Measurements from ENCODE around the gene UGT1A10. TPM values are rescaled to one million over a fixed set of nuclear protein-coding genes. Genes with fewer than 3 reads are reported as not detected.
"Not testable (repeated sequence)": the region's sequence is repeated elsewhere in the genome, so short reads cannot be mapped to it uniquely, and the experiment has no call there.

UGT1A10 gene
- not detected in 2 replicates for total RNA-seq (ENCODE audit: low replicate concordance)
- long read RNA-seq: 0 reads

GRCh38 chr2:233636306-233636705 lies at the start of gene UGT1A10:
UGT1A10 (plus strand) TSS chr2:233636448; CDS start chr2:233636523, 75 bp downstream.
- not testable (repeated sequence) for H3K9me3 Mint-ChIP-seq; H3K4me3 Mint-ChIP-seq; H3K27ac Mint-ChIP-seq; H3K36me3 Mint-ChIP-seq; DNase-seq (ENCODE audit: extremely low spot score, unreplicated experiment); H3K4me1 Mint-ChIP-seq (ENCODE audit: unreplicated experiment)
- H3K27me3 Mint-ChIP-seq: peaks cover 46% of the 10 kb centered on the region

DNA sequence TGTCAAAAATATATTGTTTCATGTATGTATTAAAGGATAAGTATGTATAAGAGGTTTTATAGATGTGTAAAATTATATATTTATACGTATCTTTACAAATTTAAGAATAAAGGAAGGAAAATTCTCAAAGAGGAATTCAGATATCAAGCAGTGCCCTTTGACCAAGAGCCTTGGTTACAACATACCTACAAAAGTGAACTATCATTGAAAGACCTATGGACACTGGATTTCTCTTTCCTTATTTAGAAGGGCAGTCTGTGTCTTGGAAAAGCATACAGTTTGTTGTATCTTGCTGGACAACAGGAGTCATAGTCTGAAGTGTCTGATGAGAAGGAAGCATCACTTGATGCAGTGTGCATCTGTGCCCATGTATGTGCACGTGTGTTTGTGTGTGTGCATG lies 47.8 kb upstream of the UGT1A10 start:
- TF ChIP-seq, protein P1, sequence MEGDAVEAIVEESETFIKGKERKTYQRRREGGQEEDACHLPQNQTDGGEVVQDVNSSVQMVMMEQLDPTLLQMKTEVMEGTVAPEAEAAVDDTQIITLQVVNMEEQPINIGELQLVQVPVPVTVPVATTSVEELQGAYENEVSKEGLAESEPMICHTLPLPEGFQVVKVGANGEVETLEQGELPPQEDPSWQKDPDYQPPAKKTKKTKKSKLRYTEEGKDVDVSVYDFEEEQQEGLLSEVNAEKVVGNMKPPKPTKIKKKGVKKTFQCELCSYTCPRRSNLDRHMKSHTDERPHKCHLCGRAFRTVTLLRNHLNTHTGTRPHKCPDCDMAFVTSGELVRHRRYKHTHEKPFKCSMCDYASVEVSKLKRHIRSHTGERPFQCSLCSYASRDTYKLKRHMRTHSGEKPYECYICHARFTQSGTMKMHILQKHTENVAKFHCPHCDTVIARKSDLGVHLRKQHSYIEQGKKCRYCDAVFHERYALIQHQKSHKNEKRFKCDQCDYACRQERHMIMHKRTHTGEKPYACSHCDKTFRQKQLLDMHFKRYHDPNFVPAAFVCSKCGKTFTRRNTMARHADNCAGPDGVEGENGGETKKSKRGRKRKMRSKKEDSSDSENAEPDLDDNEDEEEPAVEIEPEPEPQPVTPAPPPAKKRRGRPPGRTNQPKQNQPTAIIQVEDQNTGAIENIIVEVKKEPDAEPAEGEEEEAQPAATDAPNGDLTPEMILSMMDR (conservative IDR thresholded peaks at IDR 0.05): no peak
- no peak for DNase-seq (ENCODE audit: extremely low spot score, unreplicated experiment)
- H3K27ac Mint-ChIP-seq: no peak overlapping the region

DNA sequence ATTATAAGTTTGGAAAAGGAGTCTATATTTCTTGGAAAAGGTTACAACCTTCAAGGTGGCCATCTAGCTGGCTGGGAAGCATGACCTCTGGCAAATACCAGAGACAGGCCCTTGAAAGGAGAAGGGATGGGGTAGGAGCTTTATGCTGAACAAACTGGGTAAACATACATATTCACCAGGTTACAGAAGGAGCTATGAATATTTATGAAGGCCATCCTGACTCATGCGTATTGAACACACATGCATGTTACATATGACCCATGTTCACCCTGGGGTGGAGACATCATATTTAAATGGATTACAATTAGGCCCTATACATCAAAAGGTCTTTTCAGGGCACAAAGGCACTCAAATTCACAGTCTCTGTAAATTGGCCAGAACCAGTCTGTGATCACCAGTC lies 43.5 kb upstream of the UGT1A10 start:
- not testable (repeated sequence) for H3K36me3 Mint-ChIP-seq; H3K27ac Mint-ChIP-seq; H3K27me3 Mint-ChIP-seq; H3K4me3 Mint-ChIP-seq; H3K9me3 Mint-ChIP-seq; H3K4me1 Mint-ChIP-seq (ENCODE audit: unreplicated experiment); DNase-seq (ENCODE audit: extremely low spot score, unreplicated experiment)

More for the DNA sequence above, 47.8 kb upstream of the UGT1A10 start:
- no peaks in the 10 kb centered on the region for H3K36me3 Mint-ChIP-seq
- H3K4me1 Mint-ChIP-seq (ENCODE audit: unreplicated experiment): no peaks in the 10 kb centered on the region
- H3K9me3 Mint-ChIP-seq: no peaks in the 10 kb centered on the region
- H3K27me3 Mint-ChIP-seq: peaks cover 11% of the 10 kb centered on the region
- H3K4me3 Mint-ChIP-seq: no peak overlapping the region

DNA sequence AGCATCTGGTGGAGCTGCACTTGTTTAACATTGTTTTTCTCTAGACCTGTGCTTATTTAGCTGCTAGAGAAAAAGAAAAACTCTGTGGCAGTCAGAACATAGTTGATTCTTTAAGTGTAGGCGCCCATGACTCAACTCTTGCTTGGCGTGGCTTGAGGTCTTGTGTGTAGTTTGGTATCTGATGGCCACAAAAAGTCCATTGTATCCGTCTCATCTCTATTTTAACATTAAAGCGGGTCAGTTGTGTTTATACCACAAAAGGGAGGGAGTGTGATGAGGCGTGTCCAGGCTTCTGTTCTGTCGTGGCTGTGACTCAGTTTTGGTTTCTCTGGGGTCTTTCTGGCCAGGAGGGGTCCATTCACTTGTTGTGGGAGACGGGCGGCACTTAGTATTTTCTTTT lies 43.0 kb upstream of the UGT1A10 start:
- TF ChIP-seq, protein P1 (conservative IDR thresholded peaks at IDR 0.05): no peak

GRCh38 chr2:233597522-233597921 lies 38.7 kb upstream of the UGT1A10 start:
- Mint-ChIP-seq H3K36me3 (no peaks in the 10 kb centered on the region), H3K27ac (no peak overlapping the region), H3K27me3 (peaks cover 6% of the 10 kb centered on the region), H3K9me3 (peaks cover under 1% of the 10 kb centered on the region), H3K4me1 (ENCODE audit: unreplicated experiment) (no peaks in the 10 kb centered on the region), H3K4me3 (no peak overlapping the region)
- TF ChIP-seq, protein P1 (conservative IDR thresholded peaks at IDR 0.05): no peak
- DNase-seq (ENCODE audit: extremely low spot score, unreplicated experiment): no peak

More for the DNA sequence above, 43.0 kb upstream of the UGT1A10 start:
- Mint-ChIP-seq H3K36me3 (no peaks in the 10 kb centered on the region), H3K27ac (no peak overlapping the region), H3K4me1 (ENCODE audit: unreplicated experiment) (no peaks in the 10 kb centered on the region), H3K27me3 (peaks cover 4% of the 10 kb centered on the region), H3K9me3 (no peaks in the 10 kb centered on the region), H3K4me3 (no peak overlapping the region)
- no peak for DNase-seq (ENCODE audit: extremely low spot score, unreplicated experiment)

DNA sequence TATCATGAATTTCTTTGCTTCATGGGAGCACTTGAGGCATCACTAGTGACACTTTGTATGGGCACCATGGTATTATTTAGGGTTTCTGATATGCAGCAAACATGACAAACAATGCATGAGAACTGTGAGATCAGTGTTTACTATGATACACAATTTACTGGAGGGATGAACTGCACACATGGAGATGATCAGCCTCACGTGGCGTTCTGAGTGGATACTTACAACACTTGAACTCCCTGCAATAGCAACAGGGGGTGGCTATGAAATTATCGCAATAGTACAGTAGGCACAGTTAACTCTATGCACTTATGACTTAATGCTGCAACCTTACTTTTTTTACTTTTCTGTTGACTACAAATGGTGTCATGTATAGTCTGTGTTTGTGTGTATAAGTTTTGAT lies 37.3 kb upstream of the UGT1A10 start:
- Mint-ChIP-seq H3K27me3 (peaks cover 8% of the 10 kb centered on the region), H3K4me3 (no peak overlapping the region), H3K36me3 (no peaks in the 10 kb centered on the region), H3K9me3 (peaks cover 5% of the 10 kb centered on the region), H3K4me1 (ENCODE audit: unreplicated experiment) (no peaks in the 10 kb centered on the region), H3K27ac (no peak overlapping the region)
- no peak for DNase-seq (ENCODE audit: extremely low spot score, unreplicated experiment)
- TF ChIP-seq, protein P1 (conservative IDR thresholded peaks at IDR 0.05): no peak

DNA sequence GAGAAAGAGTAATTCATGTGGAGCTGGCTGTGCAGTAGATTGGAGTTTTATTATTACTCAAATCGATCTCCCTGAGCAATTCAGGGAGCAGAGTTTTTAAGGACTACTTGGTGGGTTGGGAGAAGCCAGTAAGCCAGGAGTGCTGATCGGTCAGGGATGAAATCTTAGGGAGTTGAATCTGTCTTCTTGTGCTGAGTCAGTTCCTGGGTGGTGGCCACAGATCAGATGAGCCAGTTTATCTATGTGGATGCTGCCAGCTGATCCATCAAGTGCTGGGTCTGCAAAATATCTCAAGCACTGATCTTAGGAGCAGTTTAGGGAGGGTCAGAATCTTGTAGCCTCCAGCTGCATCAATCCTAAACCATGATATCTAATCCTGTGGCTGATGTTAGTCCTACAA lies 35.9 kb upstream of the UGT1A10 start:
- Mint-ChIP-seq H3K27me3 (peaks cover 8% of the 10 kb centered on the region), H3K36me3 (no peaks in the 10 kb centered on the region), H3K9me3 (peaks cover 5% of the 10 kb centered on the region), H3K4me3 (no peak overlapping the region), H3K4me1 (ENCODE audit: unreplicated experiment) (no peaks in the 10 kb centered on the region), H3K27ac (no peak overlapping the region)
- no peak for DNase-seq (ENCODE audit: extremely low spot score, unreplicated experiment)
- TF ChIP-seq, protein P1 (conservative IDR thresholded peaks at IDR 0.05): no peak
